ENCODE results near the gene TLE6.
"Not testable (repeated sequence)": the region's sequence is repeated elsewhere in the genome, so short reads cannot be mapped to it uniquely, and the experiment has no call there.

Gene TLE6

DNA sequence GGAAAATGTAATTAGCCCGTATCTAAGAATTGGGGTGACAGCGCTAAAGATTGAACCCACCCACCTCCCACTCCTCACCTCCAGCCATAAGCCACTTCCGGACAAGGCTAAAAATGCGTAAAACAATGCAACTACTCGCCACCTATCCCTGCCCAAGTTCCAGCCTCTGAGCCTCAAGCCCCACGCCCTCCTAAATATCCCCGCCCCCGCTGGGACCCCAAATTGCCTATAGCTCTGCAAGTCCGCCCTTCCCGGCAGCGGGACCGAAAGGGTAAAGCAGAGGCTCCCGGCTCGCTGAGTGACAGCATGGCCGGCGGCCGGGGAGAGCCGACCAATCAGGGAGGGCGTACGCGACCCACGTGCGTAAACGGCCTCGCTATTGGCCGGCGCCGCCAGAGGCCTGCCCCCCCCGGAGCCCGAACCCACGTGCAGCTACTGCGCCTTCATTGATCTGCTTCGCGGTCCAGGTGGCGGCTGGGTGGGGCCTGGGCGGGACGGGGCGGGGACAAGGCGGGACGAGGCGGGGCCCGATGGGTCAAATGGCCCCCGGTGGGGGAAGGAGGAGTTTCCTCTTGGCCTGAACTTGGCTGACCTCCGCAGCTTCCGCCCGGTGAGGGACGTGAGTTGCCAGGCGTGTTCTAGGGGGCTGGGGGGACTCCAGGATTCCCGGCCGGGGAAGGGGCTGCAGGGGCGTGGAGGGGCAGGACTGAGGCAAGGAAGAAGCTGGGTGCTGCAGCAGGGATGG, at the start of gene TLE6:
TSS of gene TLE6 (plus strand) at position 564 of the 745 bp plus-strand sequence. CDS start 670 bp downstream, outside the sequence.
- DNase-seq (ENCODE audit: low spot score), result peak; percentile 88

DNA sequence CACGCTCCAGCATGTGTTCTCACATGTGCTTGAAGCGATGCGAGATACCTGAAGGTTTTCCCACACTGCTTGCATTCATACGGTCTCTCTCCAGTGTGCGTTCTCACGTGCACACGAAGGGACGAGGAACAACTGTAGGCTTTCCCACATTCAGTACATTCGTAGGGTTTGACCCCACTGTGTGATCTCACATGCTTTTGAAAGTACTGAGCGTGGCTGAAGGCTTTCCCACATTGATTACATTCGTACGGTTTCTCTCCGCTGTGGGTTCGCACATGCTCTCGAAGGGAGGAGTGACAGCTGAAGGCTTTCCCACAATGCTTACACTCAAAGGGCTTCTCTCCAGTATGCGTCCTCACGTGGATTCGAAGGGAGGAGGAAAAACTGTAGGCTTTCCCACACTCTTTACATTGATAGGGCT, 43.9 kb upstream of the TLE6 start:
- DNase-seq (ENCODE audit: low spot score), result no peak

DNA sequence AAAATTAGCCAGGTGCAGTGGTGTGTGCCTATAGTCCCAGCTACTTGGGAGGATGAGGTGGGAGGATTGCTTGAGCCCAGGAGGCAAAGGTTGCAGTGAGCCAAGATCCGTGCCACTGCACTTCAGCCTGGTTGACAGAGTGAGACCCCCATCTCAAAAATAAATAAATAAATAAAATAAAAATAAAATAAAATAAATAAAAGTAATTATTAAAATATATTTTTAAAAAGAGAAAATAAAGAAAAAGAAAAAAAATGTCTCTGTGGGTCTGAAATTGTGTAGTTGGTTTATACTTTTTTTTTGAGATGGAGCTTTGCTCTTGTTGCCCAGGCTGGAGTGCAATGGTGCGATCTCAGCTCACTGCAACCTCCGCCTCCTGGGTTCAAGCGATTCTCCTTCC, 41.5 kb upstream of the TLE6 start:
- DNase-seq (ENCODE audit: low spot score), result not testable (repeated sequence)

- DNase-seq (ENCODE audit: low spot score), result no peak
These were observed 34.3 kb upstream of the TLE6 start for GRCh38 chr19:2942928-2943640.

DNA sequence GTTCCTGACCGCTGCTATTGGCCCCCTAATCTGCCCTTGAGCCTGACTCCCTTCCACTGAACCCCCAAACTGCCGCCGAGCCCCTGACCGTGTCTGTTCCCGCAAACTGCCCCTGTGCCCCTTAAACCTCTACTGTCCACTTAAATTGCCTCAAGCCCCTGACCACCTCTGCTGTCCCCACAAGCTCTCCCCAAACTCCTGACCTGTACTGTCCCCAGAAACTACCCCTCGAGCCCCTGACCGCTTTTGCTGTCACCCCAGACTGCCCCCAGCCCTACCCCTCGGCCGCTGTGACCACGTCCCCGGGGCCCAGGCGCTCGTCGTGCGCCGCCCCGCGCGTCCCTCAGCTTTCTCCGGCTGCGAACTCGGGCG, 33.0 kb upstream of the TLE6 start:
- no peak for DNase-seq (ENCODE audit: low spot score)

DNA sequence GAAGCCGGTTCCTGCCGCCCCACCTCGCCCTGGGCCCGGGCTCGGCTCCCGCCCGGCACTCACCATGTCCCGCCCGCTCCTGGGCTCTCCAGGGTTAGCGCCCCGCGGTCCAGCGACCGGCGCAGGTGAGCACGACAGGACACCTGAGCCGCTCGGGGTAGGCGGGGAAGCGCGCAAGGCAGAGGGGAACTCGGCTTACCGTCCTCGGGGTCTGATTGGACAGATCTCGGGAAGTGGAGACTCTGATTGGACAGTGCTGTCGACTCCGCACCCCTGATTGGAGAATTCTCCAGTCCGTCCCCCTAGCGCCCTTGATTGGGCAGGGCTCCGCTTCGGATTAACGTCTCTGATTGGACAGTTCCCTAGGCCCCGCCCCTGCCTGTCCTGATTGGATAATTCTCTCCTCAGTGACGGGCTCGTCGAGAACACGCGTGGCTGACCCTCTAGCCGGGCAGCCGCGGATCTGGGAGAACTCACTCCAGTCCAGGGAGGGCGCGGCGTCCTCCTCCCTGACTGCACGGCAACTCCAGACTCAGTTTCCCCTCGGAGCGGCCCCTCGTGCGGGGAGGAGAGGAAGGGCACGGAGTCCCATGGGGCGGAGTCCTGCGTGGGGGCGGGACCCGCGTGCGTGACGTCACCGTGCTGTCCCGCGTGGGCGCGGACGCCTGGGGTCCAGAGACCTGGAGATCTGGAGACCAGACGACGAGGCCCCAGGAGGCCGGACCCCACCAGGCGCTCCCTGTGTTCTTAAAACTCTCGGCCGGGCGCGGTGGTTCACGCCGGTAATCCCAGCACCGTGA, 32.4 kb upstream of the TLE6 start, which contains the start of gene ZNF77:
TSS of gene ZNF77 (minus strand) at position 197 of the 800 bp plus-strand sequence. CDS start at position 66, 131 bp downstream.
- peak; percentile 96 for DNase-seq (ENCODE audit: low spot score)

GRCh38 chr19:2945575-2946184, 31.7 kb upstream of the TLE6 start:
- DNase-seq (ENCODE audit: low spot score), result no peak

- no peak for DNase-seq (ENCODE audit: low spot score)
These were observed 27.5 kb upstream of the TLE6 start for GRCh38 chr19:2949939-2950285.

- DNase-seq (ENCODE audit: low spot score), result peak; percentile 95
These were observed 26.9 kb upstream of the TLE6 start for GRCh38 chr19:2950286-2951124.

DNA sequence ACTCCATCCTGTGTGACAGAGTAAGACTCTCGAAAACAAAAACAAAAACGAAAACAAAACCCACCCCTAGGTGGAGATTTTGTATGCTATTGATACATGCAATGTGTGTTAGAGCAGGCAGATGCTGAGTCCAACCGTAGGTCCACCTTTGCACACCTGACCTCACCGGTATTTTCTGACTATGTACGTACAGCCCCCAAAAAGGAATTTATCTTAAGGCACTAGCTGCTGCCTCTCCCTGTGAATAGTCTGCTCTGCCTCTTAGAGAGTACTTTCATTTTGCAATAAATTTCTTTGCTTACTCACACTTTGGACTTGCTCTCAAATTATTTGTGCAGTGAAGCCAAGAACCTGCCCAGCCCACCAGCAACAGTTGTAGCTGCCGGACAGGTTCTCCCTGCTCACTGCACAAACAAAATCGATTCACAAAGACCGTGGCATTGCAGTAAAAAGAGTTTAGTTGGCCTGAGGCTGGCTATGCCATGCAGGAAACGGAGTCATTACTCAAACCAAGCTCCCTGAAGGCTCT, 24.3 kb upstream of the TLE6 start:
- DNase-seq (ENCODE audit: low spot score), result no peak

DNA sequence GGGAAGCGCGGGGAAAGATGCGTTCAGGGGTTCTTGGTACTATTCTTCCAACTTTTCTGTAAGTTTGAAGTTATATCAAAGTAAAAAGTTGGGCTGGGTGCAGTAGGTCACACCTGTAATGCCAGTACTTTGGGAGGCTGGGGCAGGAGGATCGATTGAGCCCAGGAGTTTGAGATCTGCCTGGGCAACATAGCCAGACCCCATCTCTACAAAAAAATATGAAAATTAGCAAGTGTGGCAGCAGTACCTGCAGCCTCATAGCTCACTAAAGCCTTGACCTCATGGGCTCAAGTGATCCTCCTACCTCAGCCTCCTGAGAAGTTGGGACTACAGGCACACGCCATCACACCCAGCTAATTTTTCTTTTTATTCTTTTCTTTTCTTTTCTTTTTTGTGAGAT, 20.2 kb upstream of the TLE6 start:
- DNase-seq (ENCODE audit: low spot score), result no peak

DNA sequence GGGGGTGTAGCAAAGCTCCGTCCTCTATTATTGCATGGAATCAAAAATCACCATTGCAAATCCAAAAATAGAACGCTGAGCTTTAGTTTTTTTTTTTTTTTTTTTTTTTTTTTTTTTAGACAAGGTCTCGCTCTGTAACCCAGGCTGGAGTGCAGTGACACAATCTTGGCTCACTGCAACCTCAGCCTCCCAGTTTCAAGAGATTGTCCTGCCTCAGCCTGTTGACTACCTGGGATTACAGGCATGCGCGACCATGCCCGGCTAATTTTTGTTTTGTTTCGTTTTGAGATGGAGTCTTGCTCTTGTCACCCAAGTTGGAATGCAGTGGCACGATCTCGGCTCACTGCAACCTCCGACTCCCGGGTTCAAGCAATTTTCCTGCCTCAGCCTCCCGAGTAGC, 17.2 kb upstream of the TLE6 start:
- DNase-seq (ENCODE audit: low spot score), result no peak

GRCh38 chr19:2962018-2962670, 15.2 kb upstream of the TLE6 start:
- peak; percentile 39 for DNase-seq (ENCODE audit: low spot score)

DNA sequence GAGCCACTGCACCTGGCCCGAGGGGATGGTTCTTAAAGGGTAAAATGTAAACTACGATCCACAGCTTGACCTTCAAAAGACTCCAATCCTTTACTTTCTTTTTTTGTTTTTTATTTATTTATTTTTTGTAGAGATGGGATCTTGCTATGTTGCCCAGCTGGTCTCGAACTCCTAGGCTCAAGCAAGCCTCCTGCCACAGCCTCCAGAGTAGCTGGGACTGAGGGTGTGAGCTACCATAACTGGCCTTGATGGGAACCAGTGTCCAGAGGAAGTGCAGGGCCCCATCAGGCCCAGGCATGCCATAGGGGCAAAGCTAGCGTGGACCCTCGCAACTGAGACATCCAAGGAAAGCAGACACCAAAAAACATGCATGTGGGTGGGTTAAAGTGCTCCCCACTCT, 14.2 kb upstream of the TLE6 start:
- no peak for DNase-seq (ENCODE audit: low spot score)

- not testable (repeated sequence) for DNase-seq (ENCODE audit: low spot score)
These were observed 13.7 kb upstream of the TLE6 start for GRCh38 chr19:2963631-2964030.

DNA sequence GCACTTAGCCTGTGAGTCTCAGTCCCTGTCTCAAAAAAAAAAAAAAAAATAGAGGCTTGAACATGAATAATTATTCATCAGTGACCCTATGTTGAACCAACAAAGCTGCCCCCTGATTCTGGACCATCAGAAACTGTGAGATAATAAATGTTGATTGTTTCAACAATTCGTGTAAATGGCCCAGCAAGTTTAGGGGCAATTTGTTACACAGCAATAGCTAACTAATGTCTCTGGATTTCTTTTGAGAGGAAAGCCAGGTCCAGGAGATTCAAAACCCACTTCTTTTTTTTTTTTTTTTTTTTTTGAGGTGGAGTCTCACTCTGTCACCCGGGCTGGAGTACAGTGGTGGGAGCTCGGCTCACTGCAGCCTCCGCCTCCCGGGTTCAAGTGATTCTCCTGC, 12.5 kb upstream of the TLE6 start:
- DNase-seq (ENCODE audit: low spot score), result no peak

DNA sequence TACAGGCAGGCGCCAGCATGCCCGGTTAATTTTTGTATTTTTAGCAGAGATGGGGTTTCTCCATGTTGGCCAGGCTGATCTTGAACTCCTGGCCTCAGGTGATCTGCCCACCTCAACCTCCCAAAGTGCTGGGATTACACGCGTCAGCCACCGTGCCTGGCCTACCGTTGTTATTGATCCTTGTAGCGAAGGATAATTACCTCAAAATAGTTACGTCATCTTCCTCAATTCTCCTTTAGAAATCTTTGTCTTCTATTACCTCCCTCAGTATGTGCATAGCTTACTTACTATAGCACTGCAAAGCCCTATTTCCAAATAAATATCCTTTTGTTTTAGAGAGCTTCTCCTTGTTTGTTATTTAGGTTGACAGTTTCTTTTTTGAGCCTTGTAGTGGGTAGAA, 9.4 kb upstream of the TLE6 start:
- DNase-seq (ENCODE audit: low spot score), result no peak

DNA sequence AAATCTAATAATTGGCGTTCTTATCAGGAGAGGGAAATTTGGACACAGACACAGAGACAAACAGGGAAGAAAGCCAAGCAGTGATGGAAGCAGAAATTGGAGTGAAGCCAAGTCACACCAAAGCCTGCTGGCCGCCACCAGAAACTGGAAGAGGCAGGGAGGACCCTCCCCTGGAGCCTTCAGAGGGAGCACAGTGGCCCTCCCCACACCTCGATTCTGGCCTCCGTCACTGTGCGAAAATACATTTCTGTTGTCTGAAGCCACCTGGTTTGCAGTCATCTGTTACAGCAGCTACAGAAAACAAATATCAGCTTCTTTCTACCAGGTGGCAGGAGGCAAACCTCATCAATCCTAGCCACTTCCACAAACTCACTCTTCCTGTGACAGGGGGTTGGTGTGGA, 8.3 kb upstream of the TLE6 start:
- no peak for DNase-seq (ENCODE audit: low spot score)

DNA sequence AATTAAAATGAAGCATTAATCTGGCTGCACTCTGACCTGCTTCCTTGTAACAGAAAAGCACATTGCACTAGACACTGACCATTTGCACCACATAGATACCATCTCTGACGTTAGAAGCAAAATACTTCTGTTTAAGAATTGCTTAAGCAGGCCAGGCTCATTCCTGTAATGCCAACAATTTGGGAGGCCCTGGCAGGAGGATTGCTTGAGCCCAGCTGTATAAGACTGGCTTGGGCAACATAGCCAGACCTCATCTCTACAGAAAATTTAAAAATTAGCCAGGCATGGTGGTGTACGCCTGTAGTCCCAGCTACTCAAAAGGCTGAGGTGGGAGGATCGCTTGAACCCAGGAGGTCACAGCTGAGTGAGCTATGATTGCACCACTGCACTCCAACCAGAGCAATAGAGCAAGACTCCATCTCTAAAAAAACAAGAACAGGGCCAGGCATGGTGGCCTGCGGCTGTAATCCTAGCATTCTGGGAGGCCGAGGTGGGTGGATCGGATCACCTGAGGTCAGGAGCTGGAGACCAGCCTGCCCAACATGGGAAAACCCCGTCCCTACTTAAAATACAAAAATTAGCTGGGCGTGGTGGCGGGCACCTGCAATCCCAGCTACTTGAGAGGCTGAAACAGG, 7.0 kb upstream of the TLE6 start:
- DNase-seq (ENCODE audit: low spot score), result no peak

DNA sequence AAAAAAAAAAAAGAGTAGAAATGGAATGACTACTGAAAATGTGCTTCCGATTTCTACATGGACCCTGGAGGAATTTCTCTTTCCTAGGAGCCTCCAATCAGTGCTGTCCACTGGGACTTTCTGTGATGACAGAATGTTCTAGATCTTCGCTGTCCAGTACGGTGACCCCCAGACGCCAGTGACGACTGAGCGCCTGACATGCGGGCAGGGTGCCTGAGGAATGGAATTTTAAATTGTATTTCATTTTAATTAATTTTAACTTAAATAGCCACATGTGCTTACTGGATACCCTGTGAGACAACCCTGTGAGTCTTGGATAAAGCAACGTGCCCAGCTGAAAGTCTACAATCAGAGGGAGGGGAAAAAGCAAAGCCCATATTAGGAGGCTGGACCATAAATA, 4.1 kb upstream of the TLE6 start:
- DNase-seq (ENCODE audit: low spot score), result no peak
